HEK293 (cell line): ENCODE results near the gene RARRES2.
A peak's percentile ranks its signal among the peaks of the same experiment; 100 is the strongest.

Experiments used
- AEBP2 ChIP-seq: fragments of 450-650 bp; formaldehyde crosslinking; IDR thresholded peaks from 2 replicates; pipeline ENCODE4 v1.5.1; 2016; ENCODE audit warnings: missing biosample characterization, missing genetic modification characterization, borderline replicate concordance
- BCL11B ChIP-seq: fragments of 450-650 bp; formaldehyde crosslinking; IDR thresholded peaks from 2 replicates; pipeline ENCODE4 v1.5.1; 2016; ENCODE audit warnings: low read depth, missing biosample characterization, missing genetic modification characterization
- BCL6B ChIP-seq: fragments of 450-650 bp; formaldehyde crosslinking; IDR thresholded peaks from 2 replicates; pipeline ENCODE4 v1.5.1; 2017; ENCODE audit warnings: missing biosample characterization, missing genetic modification characterization
- HOXD13 ChIP-seq: sonication (generic); formaldehyde crosslinking; IDR thresholded peaks from 2 replicates; pipeline ENCODE4 v1.8.0; 2022; ENCODE audit warnings: missing genetic modification reagents, borderline replicate concordance
- PATZ1 ChIP-seq: fragments of 450-650 bp; formaldehyde crosslinking; IDR thresholded peaks from 2 replicates; pipeline ENCODE4 v1.5.1; 2016; ENCODE audit warnings: missing biosample characterization, missing genetic modification characterization
- PRDM6 ChIP-seq: fragments of 450-650 bp; formaldehyde crosslinking; IDR thresholded peaks from 2 replicates; pipeline ENCODE4 v1.5.1; 2017; ENCODE audit warnings: missing biosample characterization, missing genetic modification characterization
- TCF7L2 ChIP-seq: IDR thresholded peaks from 2 replicates; pipeline ENCODE4 v1.6.1; 2011; ENCODE audit warnings: low read depth, mild to moderate bottlenecking, inconsistent platforms, low read length, moderate library complexity, borderline replicate concordance
- ZBTB44 ChIP-seq: fragments of 450-650 bp; IDR thresholded peaks from 2 replicates; pipeline ENCODE4 v1.5.1; 2018; ENCODE audit warnings: missing biosample characterization, mild to moderate bottlenecking, missing genetic modification characterization
- ZBTB6 ChIP-seq: fragments of 450-650 bp; formaldehyde crosslinking; IDR thresholded peaks from 2 replicates; pipeline ENCODE4 v1.5.1; 2017; ENCODE audit warnings: missing biosample characterization, missing genetic modification characterization
- ZFP69B ChIP-seq: fragments of 450-650 bp; formaldehyde crosslinking; IDR thresholded peaks from 2 replicates; pipeline ENCODE4 v1.5.1; 2016; ENCODE audit warnings: missing biosample characterization, missing genetic modification characterization
- ZNF133 ChIP-seq: fragments of 450-650 bp; formaldehyde crosslinking; IDR thresholded peaks from 2 replicates; pipeline ENCODE4 v1.5.1; 2016; ENCODE audit warnings: missing biosample characterization, missing genetic modification characterization
- ZNF146 ChIP-seq: fragments of 450-650 bp; formaldehyde crosslinking; IDR thresholded peaks from 2 replicates; pipeline ENCODE4 v1.5.1; 2016; ENCODE audit warnings: missing biosample characterization, missing genetic modification characterization
- ZNF148 ChIP-seq: fragments of 450-650 bp; formaldehyde crosslinking; IDR thresholded peaks from 2 replicates; pipeline ENCODE4 v1.5.0; 2017; ENCODE audit warnings: missing biosample characterization, missing genetic modification characterization, borderline replicate concordance
- ZNF155 ChIP-seq: fragments of 450-650 bp; formaldehyde crosslinking; IDR thresholded peaks from 2 replicates; pipeline ENCODE4 v1.5.1; 2016; ENCODE audit warnings: missing biosample characterization, missing genetic modification characterization
- ZNF23 ChIP-seq: fragments of 450-650 bp; formaldehyde crosslinking; IDR thresholded peaks from 2 replicates; pipeline ENCODE4 v1.5.1; 2016; ENCODE audit warnings: missing biosample characterization, missing genetic modification characterization, borderline replicate concordance
- ZNF26 ChIP-seq: fragments of 450-650 bp; formaldehyde crosslinking; IDR thresholded peaks from 2 replicates; pipeline ENCODE4 v1.5.1; 2016; ENCODE audit warnings: missing biosample characterization, missing genetic modification characterization
- ZNF426 ChIP-seq: fragments of 450-650 bp; formaldehyde crosslinking; IDR thresholded peaks from 2 replicates; pipeline ENCODE4 v1.5.1; 2017; ENCODE audit warnings: missing biosample characterization, missing genetic modification characterization, mild to moderate bottlenecking, inconsistent platforms, moderate library complexity
- ZNF48 ChIP-seq: fragments of 450-650 bp; formaldehyde crosslinking; IDR thresholded peaks from 2 replicates; pipeline ENCODE4 v1.5.1; 2016; ENCODE audit warnings: missing biosample characterization, missing genetic modification characterization
- ZNF580 ChIP-seq: fragments of 450-650 bp; formaldehyde crosslinking; IDR thresholded peaks from 2 replicates; pipeline ENCODE4 v1.5.1; 2016; ENCODE audit warnings: missing biosample characterization, missing genetic modification characterization
- ZNF670 ChIP-seq: fragments of 450-650 bp; formaldehyde crosslinking; IDR thresholded peaks from 2 replicates; pipeline ENCODE4 v1.5.1; 2016; ENCODE audit warnings: missing biosample characterization, missing genetic modification characterization, low read depth
- ZNF677 ChIP-seq: fragments of 450-650 bp; IDR thresholded peaks from 2 replicates; pipeline ENCODE4 v1.5.0; 2018; ENCODE audit warnings: missing biosample characterization, mild to moderate bottlenecking, missing genetic modification characterization, moderate library complexity
- ZNF701 ChIP-seq: fragments of 450-650 bp; formaldehyde crosslinking; IDR thresholded peaks from 2 replicates; pipeline ENCODE4 v1.5.1; 2016; ENCODE audit warnings: missing biosample characterization, missing genetic modification characterization
- ZNF843 ChIP-seq: fragments of 450-650 bp; formaldehyde crosslinking; IDR thresholded peaks from 2 replicates; pipeline ENCODE4 v1.5.1; 2016; ENCODE audit warnings: missing biosample characterization, missing genetic modification characterization

The RARRES2 gene

GRCh38 chr7:150359622-150360362 is 18.4 kb upstream of the RARRES2 start (continued):
- TF ChIP-seq PRDM6 (tag by site-specific recombination): no peak; the same call in 1 of the 2 replicates
- TF ChIP-seq ZNF23 (tag by site-specific recombination): no peak
- peak; percentile 92 for TF ChIP-seq ZFP69B (tag by site-specific recombination)
- no peak for TF ChIP-seq ZNF148 (tag by site-specific recombination)
- peak; percentile 71; the same call in 1 of the 2 replicates for TF ChIP-seq ZNF580 (tag by site-specific recombination)
- no peak; the same call in 1 of the 2 replicates for TF ChIP-seq ZNF670 (tag by site-specific recombination)
- TF ChIP-seq ZNF843 (tag by site-specific recombination): peak; percentile 91
- no peak for TF ChIP-seq BCL6B (tag by site-specific recombination)
- no peak for TF ChIP-seq TCF7L2
- no peak for TF ChIP-seq ZNF426
- TF ChIP-seq ZNF48: no peak
- no peak for TF ChIP-seq ZBTB44 (tag by site-specific recombination)
- TF ChIP-seq ZNF677 (tag by site-specific recombination): no peak
- peak; percentile 14; the same call in 1 of the 2 replicates for TF ChIP-seq PATZ1 (tag by site-specific recombination)
- peak; percentile 79; the same call in 1 of the 2 replicates for TF ChIP-seq ZNF155
- peak; percentile 79; the same call in 1 of the 2 replicates for TF ChIP-seq AEBP2 (tag by site-specific recombination)
- TF ChIP-seq BCL11B (tag by site-specific recombination): peak; percentile 81
- peak; percentile 88 for TF ChIP-seq ZNF146
- TF ChIP-seq ZBTB6 (tag by site-specific recombination): no peak
- TF ChIP-seq ZNF26 (tag by site-specific recombination): no peak
- no peak for TF ChIP-seq ZNF701 (tag by site-specific recombination)
- TF ChIP-seq ZNF133: no peak
- no peak for TF ChIP-seq HOXD13
